Cortex of kidney (tissue), 1 donor: Measurements from ENCODE around the gene THBS2.
"Not testable (repeated sequence)": the region's sequence is repeated elsewhere in the genome, so short reads cannot be mapped to it uniquely, and the experiment has no call there.

Experiments
- DNase-seq: peaks from one replicate; lab custom pipeline; 2025; lab: John Stamatoyannopoulos, UW

THBS2 gene

DNA sequence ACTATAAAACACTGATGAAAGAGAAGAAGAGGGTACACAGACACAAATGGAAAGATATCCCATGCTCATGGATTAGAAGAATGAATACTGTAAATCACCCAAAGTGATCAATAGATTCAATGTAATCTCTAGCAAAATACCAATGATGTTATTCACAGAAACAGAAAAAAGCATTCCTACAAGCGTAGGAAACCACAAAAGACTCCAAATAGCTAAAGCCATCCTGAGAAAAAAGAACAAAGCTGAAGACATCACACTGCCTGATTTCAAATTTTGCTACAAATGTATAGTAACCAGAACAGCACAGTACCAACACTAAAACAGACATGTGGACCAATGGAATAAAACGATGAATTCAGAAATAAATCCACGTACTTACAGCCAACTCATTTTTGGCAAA is 43.0 kb downstream of the THBS2 start:
- DNase-seq, result no peak

DNA sequence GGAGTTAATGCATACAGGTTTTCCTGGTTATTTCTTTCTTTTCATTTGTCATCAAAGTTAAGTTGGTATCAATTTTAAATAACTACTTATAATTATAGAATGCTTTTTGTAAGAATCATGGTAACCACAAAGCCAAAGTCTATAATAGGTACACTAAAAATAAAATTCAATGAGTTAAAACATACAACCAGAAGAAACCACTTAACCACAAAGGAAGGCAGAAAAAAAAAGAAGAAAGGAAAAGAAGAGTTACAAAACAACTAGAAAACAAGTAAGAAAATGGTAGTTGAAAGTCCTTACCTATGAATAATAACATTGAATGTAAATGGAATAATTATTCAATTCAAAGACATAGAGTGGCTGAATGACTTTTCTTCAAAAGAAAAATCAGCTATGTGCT is 45.6 kb downstream of the THBS2 start:
- no peak for DNase-seq

DNA sequence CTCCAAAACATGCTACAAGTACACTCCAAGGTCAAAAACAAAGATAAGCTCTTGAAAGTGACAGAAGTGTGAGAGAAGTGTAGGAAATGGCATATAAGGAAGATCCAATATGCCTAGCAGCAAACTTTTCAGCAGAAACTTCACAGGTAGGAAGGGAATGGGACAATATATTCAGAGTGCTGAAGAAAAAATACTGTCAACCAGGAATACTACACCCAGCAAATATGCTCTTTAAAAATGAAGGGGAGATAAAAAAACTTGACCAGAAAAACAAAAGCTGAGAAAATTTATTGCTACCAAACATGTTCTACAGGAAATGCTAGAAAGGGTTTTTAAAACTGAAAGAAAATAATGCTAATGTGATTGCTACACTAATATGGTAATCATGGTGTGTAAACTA is 46.2 kb downstream of the THBS2 start:
- DNase-seq, result no peak

DNA sequence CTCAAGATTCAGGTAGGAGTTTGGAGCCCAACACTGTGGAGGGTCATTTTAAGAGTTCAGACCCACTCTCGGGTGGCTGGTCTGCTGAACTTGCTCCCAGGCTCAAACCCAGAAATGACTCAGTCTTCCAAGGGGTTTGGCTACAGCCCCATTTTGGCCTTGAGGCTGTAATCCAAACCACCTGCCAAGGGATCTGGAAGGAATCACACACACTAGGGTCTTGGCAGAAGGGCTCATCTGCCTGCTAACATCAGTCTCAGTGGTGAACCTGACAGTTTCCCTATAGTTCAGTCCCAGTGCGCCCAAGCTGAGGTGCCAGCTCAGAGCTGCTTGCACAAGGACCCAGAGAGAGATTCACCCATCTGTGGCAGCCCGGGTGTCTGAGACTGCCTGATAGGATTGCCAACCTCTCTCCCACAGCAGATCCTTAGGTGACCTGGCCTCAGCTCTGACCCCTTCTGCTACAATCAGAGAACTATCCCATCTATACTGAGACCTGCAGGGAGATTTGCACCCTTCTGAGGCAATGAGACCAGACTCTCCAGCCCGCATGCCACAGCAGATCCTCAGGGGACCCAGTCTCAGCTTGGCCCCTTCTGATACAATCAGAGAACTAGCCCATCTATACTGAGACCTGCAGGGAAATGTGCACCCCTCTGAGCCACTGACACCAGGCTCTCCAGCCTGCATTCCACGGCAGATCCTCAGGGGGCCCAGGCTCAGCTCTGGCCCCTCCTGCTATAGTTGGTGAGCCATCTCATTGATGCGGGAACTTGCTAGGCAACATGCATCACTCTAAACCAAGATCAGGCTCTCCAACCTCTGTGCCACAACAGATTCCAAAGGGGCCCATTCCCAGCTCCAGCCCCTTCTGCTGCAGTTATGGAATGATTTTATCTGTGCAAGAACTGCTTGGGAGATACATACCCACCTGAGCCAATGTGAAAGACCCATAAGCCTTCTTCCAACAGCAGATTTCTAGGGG is 48.2 kb downstream of the THBS2 start:
- DNase-seq, result no peak

DNA sequence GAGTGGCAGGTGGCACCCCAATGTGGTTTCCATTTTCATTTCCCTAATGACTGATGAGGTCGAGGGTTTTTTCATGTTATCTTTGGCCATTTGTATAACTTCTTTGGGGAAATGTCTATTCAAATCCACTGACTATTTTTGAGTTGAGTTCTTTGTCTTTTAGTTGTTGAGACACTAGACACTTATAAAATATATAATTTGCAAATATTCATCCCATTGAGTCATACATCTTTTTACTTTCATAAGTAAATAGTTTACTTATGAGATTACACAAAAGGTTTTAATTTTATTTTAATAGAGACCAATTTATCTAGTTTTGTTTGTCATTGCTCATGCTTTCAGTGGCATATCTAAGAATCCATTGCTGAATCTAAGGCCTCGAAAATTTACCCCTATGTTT is 49.5 kb downstream of the THBS2 start:
- DNase-seq, result no peak

DNA sequence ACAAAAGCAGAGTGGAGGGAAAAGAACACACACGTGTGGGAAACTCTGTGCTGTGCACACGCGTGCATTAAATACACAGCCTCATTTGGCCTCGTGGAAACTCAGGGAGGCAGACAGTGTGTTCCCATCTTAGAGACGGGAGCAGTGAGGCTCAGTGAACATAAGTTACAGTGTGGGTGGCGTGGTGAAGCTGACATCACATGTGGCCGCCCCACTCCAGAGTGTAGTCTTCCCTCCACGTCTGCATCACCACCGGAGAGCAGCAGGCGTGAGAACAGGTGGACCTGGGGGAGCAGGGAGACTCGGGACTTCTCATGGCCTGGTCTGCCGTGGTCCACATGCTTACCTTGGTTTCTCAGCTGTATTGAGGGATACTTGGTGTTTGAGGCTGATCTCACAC is 51.7 kb downstream of the THBS2 start:
- no peak for DNase-seq

DNA sequence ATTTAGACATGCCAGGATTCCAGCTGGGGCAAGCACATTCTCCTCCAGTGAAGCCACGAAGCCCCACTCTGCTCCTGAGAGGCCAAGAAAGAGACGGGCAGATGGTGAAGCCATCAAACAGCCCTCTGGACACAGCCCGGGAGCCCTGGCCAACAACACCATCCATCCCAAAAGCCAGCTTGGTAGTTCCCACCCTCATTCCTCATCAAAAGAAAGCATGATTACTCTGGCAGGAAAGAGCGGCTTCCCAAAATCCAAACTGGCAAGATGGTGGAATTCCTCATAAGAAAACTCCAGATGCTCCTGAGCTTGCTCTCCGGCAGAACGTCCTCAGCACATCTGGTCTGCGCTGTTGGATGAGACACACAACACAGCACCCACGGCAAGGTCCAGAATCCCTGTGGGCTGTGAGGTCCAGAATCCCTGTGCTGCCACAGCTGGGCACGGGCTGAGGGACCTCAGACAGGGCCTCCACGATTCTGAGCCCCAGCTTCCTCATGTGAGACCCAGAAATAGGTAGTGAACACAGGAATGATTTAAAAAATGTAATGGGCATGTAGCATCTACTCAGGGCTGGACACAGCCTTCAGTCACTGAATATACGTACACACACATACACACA is 52.6 kb downstream of the THBS2 start:
- no peak for DNase-seq

DNA sequence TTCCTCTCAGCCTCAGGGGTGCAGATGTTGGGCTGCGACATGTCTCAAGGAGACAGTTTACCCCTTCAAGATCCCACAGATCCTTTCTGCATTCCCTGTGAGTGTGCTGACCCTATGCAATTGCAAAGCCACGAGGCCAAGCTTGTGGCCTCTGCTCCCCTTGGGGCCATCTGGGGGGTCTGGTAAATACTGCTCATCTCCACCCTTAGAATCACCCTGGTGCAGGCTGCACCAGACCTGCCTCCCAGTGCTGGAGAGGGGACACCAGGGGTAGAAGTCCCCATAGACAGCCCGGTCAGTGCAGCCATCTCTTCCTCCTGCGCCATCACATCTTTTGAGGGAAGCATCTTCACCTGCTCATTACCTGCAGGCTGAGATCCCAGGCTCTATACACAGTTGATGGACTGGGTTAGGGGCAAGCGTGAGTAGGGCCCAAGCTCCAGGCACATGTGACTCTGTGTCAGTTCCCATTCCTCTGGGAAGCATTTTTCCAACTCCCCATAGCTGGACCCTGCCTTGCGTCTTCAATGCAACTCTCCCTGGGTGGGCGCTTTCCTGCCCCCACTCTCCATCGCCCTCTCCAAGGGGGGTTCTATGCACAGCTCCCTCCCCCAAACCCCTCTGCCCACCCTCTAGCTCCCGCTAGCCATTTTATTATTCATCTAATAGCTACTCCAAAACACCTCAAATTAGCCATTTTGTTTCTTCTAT is 53.9 kb downstream of the THBS2 start:
- DNase-seq, result no peak

DNA sequence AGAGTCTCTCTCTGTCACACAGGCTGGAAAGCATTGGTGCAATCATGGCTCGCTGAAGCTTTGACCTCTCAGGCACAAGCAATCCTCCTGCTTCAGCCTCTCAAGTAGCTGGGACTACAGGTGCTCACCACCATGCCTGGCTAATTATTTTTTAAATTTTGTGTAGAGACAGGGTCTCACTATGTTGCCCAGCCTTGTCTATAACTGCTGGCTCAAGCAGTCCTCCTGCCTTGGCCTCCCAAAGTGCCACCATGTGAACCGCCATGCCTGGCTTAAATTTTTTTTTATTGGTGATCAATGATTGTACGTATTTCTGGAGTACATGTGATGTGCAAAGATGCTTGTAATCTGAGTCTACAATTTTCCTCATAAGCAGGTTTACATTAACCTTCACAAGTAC is 54.8 kb downstream of the THBS2 start:
- no peak for DNase-seq

DNA sequence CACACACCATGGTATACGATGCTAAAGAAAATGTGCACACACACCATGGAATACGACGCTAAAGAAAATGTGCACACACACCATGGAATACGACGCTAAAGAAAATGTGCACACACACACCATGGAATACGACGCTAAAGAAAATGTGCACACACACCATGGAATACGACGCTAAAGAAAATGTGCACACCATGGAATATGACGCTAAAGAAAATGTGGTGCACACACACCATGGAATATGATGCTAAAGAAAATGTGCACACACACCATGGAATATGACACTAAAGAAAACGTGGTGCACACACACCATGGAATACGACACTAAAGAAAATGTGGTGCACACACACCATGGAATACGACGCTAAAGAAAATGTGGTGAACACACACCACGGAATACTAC is 55.7 kb downstream of the THBS2 start:
- DNase-seq, result not testable (repeated sequence)

DNA sequence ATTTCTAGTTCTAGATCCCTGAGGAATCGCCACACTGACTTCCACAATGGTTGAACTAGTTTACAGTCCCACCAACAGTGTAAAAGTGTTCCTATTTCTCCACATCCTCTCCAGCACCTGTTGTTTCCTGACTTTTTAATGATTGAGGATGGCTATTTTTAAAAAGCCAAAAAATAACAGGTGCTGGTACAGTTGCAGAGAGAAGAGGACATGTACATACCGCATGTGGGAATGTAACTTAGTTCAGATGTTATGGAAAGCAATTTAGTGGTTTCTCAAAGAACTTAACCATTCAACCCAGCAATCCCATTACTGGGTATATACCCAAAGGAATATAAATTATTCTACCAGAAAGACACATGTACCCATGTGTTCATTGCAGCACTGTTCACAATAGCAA is 57.4 kb downstream of the THBS2 start:
- DNase-seq, result not testable (repeated sequence)

DNA sequence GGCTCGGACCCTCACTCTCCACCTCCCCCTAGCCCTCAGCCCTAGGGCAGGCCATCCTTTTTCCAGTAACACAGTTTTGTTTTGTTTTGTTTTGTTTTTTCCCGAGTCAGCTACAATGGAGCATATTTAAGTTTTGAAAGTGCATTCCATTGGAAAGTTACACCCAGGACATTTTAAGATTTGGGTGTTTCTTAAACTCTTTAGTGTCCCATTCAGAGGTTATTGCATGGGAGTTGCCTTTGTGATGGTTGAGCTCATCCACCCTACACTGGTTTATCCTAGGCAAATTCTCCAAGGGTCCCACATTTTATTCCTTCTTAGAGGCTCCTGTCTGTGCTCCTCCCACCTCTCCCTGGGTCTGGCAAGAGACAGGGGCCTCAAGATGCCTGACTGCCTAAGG is 58.9 kb downstream of the THBS2 start:
- DNase-seq, result no peak

DNA sequence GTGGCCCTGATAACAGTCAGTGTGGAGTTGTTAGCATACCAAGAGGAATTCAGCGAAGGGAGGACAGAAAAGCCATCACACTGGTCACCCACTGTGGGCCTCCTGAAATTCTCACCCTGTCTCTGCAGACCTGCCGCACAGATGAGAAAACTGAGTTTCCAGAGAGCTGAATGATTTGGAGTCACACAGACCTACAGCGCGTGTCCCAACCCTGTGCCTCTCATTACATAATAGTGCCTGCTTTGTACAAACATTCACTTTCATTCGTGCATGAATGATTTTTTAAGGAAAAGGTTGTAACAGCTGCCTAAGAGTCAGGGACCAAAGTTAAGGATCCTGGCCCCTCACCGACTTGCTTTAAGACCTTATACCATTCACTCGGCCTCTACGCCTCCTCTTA is 62.7 kb downstream of the THBS2 start:
- no peak for DNase-seq

DNA sequence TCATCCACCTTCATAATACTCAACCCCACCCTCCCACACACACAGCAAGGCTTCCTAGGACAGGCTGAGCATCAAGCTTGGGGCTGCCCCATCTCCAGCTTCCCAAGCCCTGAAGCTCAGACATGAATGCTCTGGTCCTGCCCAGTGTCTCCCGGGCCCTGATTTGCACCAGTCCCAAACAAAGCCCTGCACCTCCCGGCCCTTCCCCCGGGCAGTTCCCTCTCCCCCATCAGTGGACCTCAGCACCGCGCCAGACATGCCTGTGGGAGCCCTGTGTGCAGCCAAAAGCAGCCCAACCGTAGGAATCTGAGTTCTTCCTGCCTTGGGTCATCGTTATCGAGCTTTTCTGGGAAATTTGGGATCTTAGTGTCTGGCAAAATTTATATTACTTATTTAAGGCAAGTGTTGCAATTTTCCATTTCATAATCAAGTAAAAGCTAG is 63.5 kb downstream of the THBS2 start:
- DNase-seq, result no peak

DNA sequence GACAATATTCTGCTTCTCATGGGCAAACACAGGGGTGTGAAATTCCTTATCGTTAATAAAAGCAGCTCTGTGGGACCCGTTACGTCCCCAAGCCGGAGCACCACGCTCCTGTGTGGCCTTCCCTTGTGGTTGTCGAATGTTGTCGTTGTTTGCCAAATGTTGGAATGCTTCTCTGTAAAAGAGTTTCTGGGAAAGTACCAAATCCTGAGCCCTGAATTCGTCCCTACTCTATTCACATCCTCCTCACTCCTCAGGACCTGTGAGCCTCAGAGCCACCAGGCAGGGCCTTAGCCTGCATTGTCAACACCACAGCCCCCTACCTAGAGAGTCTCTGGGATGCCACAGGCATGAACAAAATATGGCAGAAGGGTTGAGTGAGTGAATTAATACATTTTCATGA is 64.0 kb downstream of the THBS2 start:
- DNase-seq, result no peak

DNA sequence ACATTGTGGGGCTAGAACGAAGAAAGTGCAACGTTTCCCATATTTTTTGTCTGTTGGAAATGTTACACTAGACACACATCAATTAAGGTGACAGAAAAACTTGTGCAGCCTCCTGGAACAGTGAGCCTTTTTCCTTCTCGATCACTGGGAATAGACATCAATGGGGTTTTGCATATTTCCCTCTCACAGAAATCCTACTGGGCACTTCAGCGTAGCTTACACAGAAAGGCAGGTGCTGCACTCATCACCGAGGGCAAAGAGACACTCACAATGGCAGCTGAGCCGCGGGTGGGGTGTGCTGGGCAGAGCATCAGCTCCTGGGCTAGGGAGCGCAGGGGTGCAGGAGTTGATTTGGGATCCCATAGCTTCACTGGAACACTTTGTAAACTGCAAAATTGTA is 64.5 kb downstream of the THBS2 start:
- no peak for DNase-seq

DNA sequence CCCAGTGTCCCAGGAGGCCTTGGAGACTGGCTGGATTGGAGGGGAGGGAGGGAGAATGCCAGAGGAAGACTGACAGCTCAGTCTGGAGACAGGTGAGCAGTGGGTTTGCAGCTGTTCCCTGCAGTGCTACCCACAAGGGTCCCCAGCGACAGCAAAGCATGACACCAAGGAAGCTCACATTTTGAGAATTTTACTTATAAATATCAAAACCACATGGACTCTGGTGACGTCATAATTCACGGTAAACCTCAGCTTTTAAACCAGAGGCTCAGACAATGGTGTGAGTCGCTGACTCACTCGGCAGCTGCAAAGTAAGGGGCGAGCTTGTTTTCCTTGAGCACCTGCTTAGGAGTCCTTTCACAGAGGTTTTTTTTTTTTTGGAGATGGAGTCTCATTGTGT is 65.2 kb downstream of the THBS2 start:
- no peak for DNase-seq

DNA sequence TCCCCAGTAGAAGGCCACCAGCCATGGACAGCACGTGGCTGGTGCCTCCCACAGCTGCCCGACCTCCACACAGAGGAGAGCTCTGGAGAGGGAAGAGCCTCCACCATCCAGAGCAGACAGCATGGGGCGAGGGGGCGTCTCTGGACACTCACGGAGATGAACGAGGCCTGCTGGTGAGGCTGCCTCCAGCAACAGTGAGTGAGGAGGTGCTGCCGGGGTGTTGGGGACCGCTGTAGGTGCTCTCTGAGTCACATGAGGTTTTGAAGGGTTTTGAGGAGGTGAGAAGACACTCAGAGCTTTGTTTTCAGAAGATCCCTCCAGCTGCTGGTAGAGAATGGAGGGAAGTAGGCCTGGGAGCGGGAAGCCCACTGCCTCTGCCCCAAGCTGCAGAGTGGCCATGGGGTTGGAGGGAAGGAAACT is 65.6 kb downstream of the THBS2 start:
- DNase-seq, result no peak

DNA sequence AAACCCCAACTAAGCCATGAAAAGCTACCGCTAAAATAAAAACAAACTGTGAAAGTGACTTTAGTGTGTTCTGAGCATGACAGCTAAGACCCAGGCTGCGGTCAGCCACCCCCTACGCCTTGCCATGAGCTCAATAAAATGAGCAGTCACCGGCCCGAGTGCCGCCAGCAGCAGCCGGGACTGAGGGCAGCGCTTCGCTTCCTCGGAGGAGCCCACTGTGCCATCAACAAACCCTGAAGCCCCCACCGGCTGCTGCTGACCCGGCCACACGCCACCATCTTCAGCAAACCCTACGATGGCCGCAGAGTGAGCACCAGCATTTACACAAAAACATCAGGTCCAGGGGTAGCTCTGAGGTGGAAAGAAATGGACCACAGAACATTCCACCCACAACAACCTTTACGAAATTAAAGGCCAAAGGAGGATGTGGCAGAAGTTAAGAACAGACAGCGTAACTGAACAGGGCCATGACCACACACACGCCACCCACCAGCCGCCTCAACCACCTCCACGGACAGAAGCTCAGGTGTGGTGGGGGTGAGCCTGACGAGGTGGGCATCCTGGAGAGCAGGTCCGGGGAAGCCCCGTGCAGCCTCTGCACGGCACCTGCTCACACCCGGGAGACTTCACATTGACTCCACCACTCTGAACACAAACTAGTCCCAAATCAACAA is 67.0 kb downstream of the THBS2 start:
- DNase-seq, result no peak

DNA sequence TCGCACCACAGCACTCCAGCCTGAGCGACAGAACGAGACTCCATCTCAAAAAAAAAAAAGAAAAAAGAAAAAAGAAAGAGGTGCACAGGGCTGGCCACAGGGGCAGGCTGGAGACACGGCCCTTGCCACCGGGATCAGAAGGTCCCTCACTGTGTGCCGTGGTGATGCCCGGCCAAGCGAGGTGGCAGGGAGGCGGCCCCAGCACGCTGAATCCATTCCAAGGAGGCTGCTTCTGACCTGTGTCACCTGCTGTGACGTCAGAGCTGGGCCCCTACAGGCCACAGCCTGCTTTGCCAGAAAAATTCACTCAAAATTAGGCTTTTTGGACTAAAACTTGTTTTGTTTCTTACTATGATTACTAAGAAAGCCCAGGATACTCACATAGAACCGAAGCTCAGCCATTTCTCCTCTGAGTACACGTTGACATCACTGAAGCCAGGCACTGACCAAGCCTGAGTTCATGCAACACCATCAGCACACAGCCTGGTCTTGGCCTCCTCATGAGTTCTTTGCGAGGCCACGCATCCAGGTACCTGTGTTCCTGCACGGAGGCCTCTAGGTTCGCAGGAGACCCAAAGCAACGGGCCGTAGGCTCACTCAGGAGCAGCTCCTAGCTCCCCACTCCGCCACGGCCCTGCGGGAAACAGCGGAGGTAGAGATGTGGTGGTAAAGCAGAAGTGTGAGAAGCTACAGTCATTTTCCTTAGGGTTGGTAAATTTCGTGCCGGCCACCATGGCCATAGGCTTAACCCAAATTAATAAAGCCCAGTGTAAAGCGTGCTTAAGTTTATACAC is 67.8 kb downstream of the THBS2 start:
- no peak for DNase-seq

DNA sequence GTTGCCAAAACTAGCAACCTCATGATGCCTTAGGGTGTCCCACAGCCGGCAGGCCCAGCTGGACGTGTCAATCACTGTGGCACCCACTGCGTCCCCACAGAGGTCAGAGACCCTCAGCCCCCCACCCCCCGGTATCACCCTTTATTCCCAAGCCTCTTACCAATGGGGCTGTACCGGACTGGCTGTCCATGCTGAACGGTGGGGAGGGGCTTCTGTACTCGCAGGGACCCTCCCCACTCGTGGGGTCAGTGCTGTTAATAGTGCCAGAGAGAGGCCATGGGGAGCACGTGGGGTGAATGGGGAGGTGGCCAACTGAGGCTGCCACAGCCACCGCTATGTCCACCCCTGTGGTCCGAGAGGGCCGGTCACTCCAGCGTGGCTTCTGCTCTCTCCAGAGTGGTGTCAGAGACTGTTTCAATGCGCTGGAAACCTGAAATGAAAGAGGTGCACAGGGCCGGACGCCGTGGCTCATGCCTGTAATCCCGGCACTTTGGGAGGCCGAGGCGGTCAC is 68.6 kb downstream of the THBS2 start:
- no peak for DNase-seq
